Neural cell (in vitro differentiated cells): ENCODE measurements around the gene NDUFV2.

Source experiments
- EZH2 ChIP-seq: fragments of 200-600, 300-800 bp; shearing (Covaris generic), sonication (generic); IDR thresholded peaks from 2 replicates; pipeline ENCODE4 v1.6.1; 2014; ENCODE audit warnings: antibody characterized with exemption, low read length, borderline replicate concordance, mild to moderate bottlenecking; ENCODE audit not compliant: insufficient read depth, poor library complexity, severe bottlenecking
- TF ChIP-seq, protein P1 (sequence below): IDR thresholded peaks from 2 replicates; pipeline ENCODE4 v1.6.1; 2012; ENCODE audit warnings: borderline replicate concordance
- TF ChIP-seq, protein P2 (sequence below): fragments of 450-650 bp; IDR thresholded peaks from 2 replicates; pipeline ENCODE4 v1.5.1; 2014; ENCODE audit warnings: antibody characterized with exemption, mild to moderate bottlenecking, moderate library complexity; ENCODE audit not compliant: poor library complexity, severe bottlenecking

DNA sequence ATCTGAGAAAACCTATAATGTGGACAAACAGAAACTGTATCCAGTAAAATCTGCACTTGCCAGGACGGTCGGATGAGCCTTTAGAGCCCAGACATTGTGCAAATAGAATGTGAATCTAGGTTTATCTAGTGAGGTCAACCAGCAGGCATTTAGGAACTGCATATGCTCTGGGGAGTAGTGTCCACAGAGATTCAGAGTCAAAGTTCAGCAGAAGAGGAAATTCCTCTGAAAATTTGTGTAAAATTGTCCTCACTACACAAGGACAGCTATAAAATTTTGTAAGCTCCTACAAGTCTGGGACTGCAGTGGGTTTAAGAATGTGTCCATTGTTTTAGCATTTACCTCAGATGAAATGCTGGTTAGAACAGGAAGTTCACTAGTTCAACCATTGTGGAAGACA is 9.8 kb upstream of the NDUFV2 start:
- TF ChIP-seq, protein P1, sequence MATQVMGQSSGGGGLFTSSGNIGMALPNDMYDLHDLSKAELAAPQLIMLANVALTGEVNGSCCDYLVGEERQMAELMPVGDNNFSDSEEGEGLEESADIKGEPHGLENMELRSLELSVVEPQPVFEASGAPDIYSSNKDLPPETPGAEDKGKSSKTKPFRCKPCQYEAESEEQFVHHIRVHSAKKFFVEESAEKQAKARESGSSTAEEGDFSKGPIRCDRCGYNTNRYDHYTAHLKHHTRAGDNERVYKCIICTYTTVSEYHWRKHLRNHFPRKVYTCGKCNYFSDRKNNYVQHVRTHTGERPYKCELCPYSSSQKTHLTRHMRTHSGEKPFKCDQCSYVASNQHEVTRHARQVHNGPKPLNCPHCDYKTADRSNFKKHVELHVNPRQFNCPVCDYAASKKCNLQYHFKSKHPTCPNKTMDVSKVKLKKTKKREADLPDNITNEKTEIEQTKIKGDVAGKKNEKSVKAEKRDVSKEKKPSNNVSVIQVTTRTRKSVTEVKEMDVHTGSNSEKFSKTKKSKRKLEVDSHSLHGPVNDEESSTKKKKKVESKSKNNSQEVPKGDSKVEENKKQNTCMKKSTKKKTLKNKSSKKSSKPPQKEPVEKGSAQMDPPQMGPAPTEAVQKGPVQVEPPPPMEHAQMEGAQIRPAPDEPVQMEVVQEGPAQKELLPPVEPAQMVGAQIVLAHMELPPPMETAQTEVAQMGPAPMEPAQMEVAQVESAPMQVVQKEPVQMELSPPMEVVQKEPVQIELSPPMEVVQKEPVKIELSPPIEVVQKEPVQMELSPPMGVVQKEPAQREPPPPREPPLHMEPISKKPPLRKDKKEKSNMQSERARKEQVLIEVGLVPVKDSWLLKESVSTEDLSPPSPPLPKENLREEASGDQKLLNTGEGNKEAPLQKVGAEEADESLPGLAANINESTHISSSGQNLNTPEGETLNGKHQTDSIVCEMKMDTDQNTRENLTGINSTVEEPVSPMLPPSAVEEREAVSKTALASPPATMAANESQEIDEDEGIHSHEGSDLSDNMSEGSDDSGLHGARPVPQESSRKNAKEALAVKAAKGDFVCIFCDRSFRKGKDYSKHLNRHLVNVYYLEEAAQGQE = no peak
- TF ChIP-seq, protein P2, sequence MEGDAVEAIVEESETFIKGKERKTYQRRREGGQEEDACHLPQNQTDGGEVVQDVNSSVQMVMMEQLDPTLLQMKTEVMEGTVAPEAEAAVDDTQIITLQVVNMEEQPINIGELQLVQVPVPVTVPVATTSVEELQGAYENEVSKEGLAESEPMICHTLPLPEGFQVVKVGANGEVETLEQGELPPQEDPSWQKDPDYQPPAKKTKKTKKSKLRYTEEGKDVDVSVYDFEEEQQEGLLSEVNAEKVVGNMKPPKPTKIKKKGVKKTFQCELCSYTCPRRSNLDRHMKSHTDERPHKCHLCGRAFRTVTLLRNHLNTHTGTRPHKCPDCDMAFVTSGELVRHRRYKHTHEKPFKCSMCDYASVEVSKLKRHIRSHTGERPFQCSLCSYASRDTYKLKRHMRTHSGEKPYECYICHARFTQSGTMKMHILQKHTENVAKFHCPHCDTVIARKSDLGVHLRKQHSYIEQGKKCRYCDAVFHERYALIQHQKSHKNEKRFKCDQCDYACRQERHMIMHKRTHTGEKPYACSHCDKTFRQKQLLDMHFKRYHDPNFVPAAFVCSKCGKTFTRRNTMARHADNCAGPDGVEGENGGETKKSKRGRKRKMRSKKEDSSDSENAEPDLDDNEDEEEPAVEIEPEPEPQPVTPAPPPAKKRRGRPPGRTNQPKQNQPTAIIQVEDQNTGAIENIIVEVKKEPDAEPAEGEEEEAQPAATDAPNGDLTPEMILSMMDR = no peak
- no peak for TF ChIP-seq EZH2
